ENCODE results near the gene RAD51B.

The RAD51B gene

DNA sequence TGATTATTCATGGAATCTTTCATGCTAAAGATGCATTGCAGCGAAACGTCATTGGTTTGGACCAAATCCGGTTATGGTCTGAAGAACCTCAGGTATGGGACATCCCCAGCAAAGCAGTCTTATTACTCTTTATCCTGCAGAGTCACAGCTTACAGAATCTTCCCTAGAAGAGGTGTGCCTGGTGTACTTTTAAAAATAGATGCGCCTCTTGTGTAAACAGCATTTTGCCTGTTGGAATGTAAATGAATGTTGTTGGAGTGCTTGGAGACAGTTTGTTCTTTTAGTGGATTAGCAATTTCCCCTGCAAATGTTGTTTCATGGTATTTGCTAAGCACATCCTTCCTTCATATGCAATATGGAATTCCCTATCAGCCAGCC, 730.7 kb downstream of the RAD51B start:
- no peak for DNase-seq (ENCODE audit: low read depth in 2 of 2)

DNA sequence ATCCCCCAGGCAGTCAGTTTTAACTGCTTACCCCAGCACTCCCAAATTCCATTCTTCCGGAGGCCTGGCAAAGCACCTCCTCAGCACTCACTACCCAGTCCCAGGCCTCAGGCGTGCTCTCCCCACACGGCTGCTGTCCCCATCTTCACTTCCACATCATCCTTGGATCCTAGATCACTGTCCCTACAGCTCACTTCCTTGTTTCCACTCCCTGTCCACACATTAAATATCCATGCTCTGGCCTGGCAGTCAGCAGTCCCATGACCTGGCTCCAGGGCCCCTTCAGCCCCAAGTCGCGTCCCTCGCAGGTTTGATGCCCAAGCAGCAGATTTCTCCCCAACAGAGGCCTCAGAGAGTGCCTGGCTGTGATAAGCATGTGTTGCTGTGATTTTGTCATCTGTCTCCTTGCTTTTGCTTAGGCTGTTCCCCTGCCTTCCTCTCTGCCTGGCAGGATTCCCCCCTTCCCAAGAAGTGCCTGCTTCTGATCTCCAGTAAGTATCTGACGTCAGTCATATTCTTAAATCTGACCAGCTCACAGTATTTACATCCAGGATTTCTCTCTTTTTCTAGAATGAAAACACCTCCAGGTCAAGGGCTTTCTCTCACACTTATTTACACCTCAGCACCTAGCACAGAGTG, 731.6 kb downstream of the RAD51B start:
- no peak for DNase-seq (ENCODE audit: low read depth in 2 of 2)

DNA sequence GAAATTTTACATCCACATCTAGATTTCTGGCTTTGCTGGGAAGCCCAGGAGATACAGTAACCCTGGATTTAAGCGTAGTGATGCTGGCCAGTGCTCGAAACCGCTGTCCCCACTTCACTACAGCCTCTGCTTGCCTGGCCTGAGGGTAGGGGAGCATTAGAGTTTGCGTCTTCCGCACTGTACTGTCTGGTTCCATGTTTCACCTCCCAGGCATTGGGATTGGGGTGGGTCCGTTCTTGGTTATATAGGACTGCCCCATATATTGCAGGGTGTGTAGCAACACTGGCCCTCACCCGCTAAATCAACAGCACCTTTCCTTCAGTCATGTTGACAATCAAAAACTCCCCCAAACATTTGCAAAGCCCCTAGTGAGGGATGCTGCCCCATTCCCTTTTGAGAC, 732.5 kb downstream of the RAD51B start:
- no peak for DNase-seq (ENCODE audit: low read depth in 2 of 2)

DNA sequence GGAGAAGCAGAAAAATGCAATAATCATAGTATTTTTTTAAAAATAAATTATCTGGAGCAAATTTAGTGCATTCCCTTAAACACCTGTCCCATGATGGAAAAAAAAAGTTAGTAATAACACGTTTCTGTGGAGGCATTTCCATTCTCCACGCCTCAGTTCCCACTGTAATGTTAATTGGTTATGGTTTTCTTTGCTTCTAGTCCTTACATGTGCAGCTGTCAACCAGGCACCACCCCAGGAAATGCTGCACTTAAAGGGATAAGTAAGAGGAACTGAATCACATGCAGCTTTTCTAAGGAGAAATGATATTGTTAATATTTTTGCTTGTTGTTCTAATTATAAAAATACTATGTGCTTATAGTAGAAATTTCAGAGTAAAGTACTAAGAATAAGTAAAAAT, 733.0 kb downstream of the RAD51B start:
- DNase-seq (ENCODE audit: low read depth in 2 of 2) = no peak

DNA sequence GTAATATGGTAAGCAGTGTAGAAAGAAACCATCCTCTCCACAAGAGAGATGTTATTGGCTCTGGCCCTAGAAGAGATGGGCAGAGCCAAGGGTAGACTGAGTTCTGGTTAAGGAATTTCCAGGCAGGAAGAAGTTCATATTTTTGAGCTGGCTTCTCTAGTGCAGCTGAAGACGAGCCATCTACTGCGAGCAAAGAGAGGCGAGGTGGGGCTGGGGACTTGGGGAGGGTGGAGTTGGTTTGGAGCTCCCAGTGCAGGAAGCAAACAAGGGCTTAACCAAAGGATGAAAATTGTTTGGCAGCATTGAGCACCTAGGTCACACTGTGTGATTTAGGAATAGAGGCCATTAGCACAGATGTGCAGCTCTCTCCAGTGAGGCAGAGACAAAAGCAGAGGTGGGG, 733.7 kb downstream of the RAD51B start:
- no peak for DNase-seq (ENCODE audit: low read depth in 2 of 2)

DNA sequence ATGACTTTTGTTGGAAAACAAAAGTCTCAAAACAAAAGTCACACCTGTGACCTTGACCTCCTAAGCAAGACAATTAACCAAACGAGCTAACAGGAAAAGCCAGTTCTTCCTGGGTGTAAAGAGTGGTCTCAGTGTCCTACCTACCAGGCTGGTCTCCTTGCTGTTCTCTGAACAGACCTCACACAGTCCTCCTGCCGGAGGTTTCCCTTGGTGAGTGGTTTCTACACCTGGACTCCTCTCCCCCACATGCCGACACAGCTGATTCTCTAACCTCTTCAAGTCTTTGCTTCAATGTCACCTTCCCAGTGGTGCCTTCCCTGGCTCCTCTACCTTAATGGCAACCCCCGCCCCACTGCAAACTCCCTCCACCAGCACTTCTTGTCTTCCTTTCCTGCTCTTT, 734.7 kb downstream of the RAD51B start:
- no peak for DNase-seq (ENCODE audit: low read depth in 2 of 2)

DNA sequence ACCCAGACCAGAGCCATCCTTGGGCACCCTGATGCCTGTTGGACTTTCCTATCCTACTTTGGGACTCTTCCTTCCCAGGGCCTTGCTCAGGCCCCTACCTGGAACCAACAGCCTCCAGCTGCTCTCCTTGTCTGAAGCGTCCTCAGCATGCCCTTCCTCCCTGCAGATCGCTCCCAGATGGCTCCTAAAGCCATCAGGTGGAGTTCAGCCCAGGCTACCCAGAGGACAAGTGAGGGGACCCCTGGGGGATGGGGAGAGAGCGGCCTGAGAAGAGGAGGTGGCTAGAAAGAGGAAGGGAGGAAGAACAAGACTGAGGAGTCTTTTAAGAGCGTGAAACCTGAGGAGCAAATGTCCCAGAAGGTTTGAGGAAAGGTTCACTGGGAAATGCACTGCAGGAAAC, 736.7 kb downstream of the RAD51B start:
- no peak for DNase-seq (ENCODE audit: low read depth in 2 of 2)

DNA sequence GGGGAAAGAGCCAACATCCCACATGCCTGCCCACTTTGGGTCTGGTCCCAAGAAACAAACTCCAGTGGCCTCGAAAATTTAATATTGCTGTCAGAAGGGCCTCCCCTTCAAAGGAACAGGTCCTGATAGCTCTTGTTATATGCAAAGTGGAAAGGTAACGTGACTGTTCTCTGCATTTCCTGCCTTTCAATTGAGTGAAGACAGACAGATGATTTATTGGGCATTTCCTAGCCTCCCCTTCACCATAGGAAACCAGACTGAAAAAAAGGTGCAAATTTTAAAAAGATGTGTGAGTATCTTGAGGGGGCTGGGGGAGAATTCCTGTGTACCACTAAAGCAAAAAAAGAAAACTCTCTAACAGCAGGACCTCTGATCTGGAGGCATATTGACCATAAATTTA, 738.1 kb downstream of the RAD51B start:
- no peak for DNase-seq (ENCODE audit: low read depth in 2 of 2)

DNA sequence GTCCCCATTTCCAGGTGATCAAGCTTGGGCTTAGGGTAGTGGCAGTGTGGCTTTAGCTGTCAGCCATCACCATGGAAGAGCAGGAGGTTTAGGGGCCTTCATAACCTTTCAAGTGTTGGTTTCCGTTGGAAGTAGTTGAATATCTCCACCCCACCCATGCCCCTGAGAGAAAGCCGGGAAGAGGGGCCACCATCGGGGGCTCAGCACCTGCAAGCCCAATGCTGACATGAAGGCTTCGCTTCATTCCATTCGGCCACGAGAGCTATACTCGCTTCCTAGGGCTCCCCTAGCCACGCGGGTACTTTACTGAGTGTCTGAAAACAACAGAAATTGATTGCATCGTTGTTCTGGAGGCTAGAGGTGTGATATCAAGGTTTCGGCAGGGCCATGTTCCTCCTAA, 738.5 kb downstream of the RAD51B start:
- DNase-seq (ENCODE audit: low read depth in 2 of 2) = no peak

DNA sequence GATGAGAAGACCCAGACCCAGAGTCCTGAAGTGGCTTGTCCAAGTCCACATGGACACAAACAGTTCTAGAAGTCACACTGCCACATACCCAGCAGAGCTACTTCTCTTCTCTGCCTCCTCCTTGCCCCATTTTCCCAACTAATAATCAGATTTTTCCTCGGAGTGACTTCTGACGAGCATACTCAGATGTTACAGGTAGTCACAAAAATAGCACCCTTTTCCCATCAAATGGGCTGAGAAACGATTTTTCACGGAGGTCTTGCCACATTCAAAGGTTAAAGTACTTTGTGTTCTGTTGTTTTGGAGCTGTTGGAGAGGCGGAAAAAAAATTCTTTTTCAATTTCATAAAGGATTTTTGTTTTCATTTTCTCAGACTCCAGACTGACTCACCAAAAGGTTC, 740.4 kb downstream of the RAD51B start:
- DNase-seq (ENCODE audit: low read depth in 2 of 2) = no peak

DNA sequence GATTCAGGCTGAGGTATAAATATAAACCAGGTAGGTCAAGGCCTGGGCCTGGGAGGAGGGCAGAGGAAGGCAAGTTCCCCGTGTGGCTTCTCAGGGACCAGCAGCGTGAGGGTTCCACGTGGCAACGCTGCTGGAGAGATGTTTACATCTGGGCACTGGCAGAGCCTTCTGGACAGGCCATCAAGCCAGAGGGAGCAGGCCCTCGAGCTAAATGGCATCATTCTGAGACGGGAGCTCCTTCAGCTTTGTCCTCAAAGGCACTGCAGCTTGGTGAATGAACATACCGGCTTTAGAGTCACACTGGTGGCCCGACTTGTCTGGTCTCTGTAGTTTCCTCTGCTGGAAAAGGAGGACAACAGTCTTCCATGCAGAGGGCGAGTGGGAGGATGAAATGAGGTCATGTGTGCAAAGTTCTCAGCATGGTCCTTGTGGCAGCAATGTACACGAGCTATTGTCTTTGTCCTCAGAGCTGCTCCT, 742.0 kb downstream of the RAD51B start:
- no peak for DNase-seq (ENCODE audit: low read depth in 2 of 2)

DNA sequence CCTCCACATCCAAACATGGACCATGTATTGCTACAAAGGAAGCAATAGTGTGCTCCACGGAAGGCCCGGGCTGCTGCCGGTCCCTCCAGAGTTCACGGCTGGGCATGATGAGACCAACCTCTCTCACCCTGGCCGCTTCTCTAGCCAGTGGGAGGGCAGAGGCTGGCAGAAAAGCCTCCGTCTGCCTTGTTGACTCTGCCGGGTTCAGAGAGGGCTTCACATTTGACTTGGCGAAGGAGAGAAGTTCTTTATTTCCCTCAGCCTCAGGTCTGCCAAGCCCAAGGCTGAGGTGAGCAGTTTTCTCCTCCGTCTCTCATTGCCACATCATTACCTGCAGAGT, 743.3 kb downstream of the RAD51B start:
- DNase-seq (ENCODE audit: low read depth in 2 of 2) = no peak

DNA sequence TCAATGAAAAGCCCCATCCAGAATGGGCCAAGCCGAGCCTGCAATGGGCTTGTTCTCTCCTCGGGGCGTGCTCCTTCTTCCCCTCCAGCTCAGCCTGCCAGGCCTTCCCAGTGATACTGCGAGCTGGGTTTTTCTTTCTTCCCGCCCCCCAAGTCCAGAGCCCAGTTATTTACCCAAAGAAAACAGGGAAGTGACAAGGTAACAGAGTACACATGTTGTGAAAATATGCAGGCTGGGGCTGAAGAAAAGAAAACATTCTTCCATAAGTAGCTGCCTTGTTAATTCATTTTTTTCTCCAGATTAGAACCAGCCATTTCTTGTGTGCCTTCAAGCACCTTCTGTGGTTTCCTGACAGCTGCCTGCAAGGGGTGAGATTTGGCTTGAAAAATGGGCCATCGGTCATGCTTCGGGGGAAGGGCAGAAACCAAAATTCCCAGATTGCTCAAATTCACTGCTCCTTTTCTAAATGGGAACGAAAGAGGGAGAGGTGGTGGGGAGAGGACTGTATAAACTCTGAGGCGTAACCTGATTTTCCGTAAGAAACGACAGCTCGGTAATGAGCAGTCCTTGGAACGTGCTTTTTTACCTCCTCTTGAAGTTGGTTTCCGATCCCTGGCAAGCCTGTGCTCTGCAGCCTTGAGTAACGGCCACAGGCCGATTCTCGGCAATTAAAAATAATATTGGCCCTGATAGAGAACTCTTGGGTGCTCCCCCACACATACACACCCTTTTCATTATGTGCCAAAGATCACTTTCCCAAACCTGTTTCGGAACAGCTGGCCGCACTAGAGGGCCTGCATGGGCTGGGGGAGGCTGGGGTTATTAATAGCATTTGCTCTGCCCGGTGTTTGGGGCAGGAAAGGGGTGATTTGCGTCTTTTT, 743.9 kb downstream of the RAD51B start:
- DNase-seq (ENCODE audit: low read depth in 2 of 2) = peak in 1 of 2 experiments; percentile 59

DNA sequence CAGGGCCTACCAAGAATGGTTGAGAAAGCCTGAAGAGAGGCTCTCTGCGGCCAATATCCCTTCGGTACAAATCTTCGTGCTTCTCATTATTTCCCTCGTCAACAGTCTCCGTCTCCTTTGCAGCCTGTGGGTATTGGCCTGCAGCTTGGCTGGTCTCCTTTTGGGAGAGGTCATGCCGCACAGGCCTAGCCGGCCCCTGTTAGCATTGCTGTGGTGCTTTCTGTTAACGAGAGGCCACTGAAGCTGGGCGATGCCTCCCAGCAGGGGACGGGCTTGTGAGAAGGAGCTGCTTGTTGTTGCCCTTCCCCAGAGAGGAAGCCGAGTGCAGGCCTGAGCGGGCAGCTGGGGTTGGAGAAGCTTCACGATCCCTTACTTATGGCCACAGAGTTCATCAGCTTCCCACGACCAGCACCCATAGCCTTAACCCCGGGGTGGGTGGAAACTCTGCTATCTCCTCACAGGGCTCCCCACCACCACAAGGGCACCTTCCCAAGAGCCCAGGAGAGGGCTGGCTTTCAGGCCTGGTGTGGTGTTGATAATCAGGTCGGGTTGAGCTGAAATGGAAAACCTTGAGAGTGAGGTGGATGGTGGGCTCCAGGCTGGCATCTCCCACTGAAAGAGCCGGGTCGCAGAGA, 744.7 kb downstream of the RAD51B start:
- DNase-seq (ENCODE audit: low read depth in 2 of 2) = no peak

DNA sequence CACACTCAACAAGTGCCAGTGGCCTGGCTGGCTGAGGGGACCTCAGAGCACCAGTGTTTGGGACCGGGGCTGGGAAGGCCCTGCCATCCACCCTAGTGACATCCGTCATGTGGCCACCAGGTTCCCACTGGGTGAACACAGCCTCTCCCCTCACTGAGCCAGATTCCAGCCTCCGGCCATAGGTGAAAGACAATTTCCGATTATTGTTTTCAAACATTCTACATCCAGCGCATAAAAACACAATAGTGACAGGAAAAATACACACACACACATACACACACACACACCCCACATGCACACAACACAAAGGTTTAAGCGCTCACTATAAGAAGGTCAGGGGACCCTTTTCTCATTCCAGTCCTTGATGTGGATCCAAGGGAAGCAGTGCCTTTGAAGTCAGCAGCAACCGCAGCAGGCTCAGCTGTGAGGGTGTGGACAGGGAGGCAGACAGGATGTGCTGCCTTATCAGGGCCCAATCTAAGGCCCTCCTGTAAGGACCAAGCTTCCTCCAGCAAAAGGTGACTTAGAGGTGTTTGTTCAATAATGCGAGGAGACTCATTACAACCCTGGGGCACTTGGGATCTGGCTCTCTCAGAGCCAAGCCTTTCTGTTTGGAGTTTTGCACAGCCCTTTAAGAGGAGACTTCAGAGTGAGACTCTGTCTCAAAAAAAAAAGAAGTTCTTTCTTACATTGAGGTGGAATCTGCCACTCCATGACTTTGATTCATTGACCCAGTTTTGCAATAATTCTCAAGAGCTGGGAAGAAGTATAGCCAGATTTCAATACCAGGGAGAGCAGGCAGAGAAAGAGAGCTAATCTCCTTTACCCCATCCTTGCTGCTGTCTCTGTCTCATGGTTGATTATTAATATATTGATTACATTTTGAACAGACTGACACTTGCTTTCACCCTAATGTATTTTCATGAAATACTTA, 745.5 kb downstream of the RAD51B start:
- no peak for DNase-seq (ENCODE audit: low read depth in 2 of 2)

DNA sequence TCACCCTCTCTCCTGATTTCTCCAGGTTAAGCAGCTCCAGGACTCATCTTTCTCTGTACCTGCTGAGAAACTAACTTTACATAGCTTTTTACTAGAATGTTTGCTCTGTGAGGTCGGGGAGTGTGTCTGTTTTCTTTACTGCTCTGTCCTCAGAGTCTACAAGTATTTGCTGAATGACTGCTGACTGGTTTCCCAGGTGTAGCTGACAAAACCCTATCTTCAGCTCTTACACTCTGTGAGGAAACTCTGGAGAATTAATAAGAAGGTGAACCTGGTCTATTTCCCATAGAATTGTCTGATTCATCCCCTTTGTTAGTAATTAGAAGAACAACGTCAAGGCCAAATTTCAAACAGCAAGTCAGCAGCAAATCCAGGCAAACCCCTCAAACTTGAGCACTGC, 746.5 kb downstream of the RAD51B start:
- DNase-seq (ENCODE audit: low read depth in 2 of 2) = no peak

DNA sequence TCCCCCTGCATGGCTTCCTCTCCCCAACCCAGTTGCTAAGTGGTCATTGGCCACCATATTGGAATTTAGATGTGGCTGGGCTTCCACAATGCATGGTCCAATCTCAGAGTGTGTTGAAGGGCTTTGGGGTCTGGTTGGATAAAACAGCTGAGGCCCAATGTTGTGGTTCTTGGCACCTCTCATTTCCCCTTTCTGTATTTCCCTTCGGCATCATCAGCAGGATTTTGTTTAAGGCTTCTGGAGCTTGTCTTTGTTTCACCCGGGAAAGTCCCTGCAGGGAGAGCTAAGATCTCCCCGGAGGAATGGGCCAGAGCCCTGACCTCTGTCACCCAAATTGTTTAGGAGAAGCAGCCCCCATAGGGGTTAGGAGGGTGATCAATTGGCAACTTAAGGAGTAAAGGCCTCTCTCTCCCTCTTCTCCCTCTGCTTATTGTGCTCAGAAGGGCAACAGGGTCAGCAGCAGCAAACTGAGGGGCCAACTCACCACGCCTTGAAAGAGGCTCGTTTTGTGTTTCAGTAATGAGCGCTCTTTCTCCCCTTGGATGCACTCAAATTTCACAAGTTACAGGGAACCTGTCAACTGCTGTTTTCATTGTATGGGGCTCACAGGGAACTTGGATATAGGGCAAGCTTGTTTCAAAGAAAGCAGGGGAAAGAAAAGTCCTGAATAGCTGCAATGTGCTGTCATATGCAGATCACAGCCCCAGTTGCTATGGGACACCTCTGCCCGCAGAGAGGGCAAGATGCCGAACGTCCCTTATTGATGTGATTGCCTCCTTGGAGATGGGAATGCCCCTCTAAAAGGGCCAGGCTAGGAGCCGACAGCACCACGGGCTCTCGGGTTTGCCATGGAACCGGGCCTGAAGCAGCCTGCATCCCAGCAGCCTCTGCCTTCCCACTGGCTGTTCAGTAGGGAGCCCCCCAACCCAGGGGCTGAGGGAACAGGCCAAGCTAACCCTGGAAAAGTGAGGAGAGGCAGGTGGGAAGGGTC, 749.6 kb downstream of the RAD51B start:
- no peak for DNase-seq (ENCODE audit: low read depth in 2 of 2)

DNA sequence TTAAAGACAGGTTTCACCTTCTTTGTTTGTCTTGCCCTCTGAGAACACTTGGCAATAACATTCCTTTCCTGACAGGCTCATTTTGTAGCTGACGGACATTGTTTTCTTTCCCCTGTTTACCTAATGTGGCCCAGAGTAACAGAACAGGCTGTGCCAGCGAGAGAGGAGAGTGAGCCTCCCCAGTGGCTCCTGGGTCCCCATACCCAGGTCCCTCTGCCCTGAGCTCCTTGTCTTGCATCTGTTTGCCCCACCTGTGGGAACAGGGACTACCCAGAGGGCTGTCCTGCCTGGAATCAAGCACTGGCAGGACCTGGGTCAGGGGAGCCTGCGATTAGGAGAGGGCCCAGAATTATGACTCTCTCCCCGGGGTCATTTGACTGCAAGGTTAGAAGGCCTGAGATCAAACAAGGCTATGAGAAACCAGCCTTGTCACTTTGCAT, 750.4 kb downstream of the RAD51B start:
- no peak for DNase-seq (ENCODE audit: low read depth in 2 of 2)

DNA sequence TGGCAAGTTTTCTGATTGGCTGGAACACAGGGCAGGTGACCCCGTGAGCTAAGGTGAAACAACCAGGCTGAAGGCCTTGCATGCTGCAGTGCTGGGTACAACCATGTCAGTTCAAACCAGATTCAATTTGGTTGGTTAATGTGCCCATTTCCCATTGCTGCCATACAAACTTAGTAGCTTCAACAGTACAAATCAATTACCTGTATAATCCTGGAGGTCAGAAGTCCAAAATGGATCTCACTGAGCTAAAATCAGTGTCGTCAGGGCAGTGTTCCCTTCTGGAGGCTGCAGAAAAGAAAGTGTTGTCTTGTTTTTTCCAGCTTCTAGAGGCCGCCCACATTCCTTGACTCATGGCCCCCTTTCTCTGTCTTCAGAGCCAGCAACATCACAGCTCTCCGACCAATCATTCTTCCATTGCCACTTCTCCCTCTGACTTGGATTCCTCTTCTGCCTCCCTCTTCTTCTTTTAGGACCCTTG, 751.6 kb downstream of the RAD51B start:
- no peak for DNase-seq (ENCODE audit: low read depth in 2 of 2)

DNA sequence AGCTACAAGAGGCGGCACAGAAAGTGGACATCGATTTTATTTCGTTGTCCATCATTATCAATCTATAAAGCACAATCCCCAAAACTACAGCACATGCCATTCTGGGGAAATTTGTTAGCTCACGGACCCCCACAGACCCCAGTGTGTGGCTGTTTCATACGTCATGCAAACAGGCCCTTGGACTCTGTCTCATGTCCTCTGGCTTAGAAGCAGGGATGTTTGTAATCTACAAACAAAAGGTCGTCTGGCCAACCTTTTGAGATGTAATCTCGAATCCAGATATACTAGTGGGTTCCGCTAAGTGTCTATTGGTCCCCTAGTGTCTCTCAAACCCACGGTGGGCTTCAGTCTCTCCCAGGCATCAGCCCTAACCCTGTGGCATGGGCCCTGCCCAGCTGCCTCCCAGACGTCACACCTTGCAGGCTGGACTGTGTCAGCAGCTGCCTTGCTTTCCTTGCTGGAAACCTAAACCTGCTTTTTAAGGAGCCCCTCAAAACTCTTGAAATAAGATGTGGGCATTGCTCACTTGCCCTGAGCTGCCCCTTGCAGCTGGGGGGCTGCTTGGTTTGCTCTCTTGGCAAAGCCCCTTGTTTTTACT, 752.4 kb downstream of the RAD51B start:
- no peak for DNase-seq (ENCODE audit: low read depth in 2 of 2)
